ENCODE results near the gene PRDM16. TPM values are rescaled to one million over a fixed set of nuclear protein-coding genes. Genes with fewer than 3 reads are reported as not detected.

PRDM16 gene
- total and polyA plus RNA-seq, 4 donors, result 0.05 to 0.67 (median 0.19) TPM

DNA sequence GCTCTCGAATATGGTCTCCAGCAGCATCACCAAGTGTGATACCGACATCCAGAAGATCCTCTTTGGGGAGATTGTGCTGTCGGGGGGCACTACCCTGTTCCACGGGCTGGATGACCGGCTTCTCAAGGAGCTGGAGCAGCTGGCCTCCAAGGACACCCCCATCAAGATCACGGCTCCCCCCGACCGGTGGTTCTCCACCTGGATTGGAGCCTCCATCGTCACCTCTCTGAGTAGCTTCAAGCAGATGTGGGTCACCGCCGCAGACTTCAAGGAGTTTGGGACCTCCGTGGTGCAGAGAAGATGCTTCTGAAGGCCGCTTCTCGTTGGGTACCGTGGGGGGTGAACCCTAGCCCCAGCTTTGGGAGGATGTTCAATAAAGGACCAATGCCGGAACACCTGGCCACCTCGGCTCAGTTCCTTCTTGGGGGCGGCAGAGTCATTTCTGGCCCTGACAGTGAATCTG lies 46.5 kb upstream of the PRDM16 start:
- Histone ChIP-seq H3K9ac (ENCODE audit: low read depth in 1 of 2, low read length in 2 of 2) (no peak overlapping the region), H3K4me1 (ENCODE audit: control insufficient read depth in 4 of 4, insufficient read depth in 4 of 4, low read length in 3 of 4) (no peaks in the 10 kb centered on the region), H3K27me3 (ENCODE audit: control insufficient read depth in 4 of 4, insufficient read depth in 4 of 4, low read length in 3 of 4) (peaks cover 0 to 2% (median 0%) of the 10 kb centered on the region in 4 donors), H3K36me3 (ENCODE audit: control insufficient read depth in 4 of 4, insufficient read depth in 3 of 4, low read depth in 1 of 4, low read length in 3 of 4) (no peaks in the 10 kb centered on the region), H3K4me3 (ENCODE audit: low read depth in 1 of 3, low read length in 3 of 3) (no peak overlapping the region), H3K9me3 (ENCODE audit: control insufficient read depth in 4 of 4, low read length in 3 of 4) (no peaks in the 10 kb centered on the region), H3K27ac (ENCODE audit: low read depth in 1 of 2, low read length in 2 of 2) (no peak overlapping the region)
- no peak for DNase-seq (ENCODE audit: low spot score)
- WGBS, result 89% methylated on average over 18 of the region's 18 CpGs
- no peak for TF ChIP-seq JUND (IDR thresholded peaks at IDR 0.05)
- TF ChIP-seq EGR1 (IDR thresholded peaks at IDR 0.05; ENCODE audit: low read depth in 2 of 2), result no peak
- no peak for TF ChIP-seq FOXA2 (IDR thresholded peaks at IDR 0.05)
- no peak for TF ChIP-seq GABPA (IDR thresholded peaks at IDR 0.05 in 1 of 2, conservative IDR thresholded peaks at IDR 0.05 in 1 of 2)
- TF ChIP-seq, protein P1, sequence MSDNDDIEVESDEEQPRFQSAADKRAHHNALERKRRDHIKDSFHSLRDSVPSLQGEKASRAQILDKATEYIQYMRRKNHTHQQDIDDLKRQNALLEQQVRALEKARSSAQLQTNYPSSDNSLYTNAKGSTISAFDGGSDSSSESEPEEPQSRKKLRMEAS (IDR thresholded peaks at IDR 0.05), result no peak
- no peak for TF ChIP-seq ZBTB33 (IDR thresholded peaks at IDR 0.05)
- no peak for TF ChIP-seq FOXA1 (IDR thresholded peaks at IDR 0.05)
- no peak for TF ChIP-seq CTCF (IDR thresholded peaks at IDR 0.05; ENCODE audit: low read depth, low read length, missing input control)
- no peak for TF ChIP-seq NR2F2 (IDR thresholded peaks at IDR 0.05)
- no peak for TF ChIP-seq HNF4A (conservative IDR thresholded peaks at IDR 0.05)
- no peak for TF ChIP-seq HNF4G (IDR thresholded peaks at IDR 0.05)
- TF ChIP-seq SP1 (IDR thresholded peaks at IDR 0.05), result no peak
- TF ChIP-seq RAD21 (IDR thresholded peaks at IDR 0.05), result no peak
- TF ChIP-seq, protein P2, sequence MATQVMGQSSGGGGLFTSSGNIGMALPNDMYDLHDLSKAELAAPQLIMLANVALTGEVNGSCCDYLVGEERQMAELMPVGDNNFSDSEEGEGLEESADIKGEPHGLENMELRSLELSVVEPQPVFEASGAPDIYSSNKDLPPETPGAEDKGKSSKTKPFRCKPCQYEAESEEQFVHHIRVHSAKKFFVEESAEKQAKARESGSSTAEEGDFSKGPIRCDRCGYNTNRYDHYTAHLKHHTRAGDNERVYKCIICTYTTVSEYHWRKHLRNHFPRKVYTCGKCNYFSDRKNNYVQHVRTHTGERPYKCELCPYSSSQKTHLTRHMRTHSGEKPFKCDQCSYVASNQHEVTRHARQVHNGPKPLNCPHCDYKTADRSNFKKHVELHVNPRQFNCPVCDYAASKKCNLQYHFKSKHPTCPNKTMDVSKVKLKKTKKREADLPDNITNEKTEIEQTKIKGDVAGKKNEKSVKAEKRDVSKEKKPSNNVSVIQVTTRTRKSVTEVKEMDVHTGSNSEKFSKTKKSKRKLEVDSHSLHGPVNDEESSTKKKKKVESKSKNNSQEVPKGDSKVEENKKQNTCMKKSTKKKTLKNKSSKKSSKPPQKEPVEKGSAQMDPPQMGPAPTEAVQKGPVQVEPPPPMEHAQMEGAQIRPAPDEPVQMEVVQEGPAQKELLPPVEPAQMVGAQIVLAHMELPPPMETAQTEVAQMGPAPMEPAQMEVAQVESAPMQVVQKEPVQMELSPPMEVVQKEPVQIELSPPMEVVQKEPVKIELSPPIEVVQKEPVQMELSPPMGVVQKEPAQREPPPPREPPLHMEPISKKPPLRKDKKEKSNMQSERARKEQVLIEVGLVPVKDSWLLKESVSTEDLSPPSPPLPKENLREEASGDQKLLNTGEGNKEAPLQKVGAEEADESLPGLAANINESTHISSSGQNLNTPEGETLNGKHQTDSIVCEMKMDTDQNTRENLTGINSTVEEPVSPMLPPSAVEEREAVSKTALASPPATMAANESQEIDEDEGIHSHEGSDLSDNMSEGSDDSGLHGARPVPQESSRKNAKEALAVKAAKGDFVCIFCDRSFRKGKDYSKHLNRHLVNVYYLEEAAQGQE (IDR thresholded peaks at IDR 0.05), result no peak
- TF ChIP-seq TAF1 (conservative IDR thresholded peaks at IDR 0.05), result no peak
- TF ChIP-seq YY1 (IDR thresholded peaks at IDR 0.05), result no peak
- TF ChIP-seq RXRA (IDR thresholded peaks at IDR 0.05), result no peak

DNA sequence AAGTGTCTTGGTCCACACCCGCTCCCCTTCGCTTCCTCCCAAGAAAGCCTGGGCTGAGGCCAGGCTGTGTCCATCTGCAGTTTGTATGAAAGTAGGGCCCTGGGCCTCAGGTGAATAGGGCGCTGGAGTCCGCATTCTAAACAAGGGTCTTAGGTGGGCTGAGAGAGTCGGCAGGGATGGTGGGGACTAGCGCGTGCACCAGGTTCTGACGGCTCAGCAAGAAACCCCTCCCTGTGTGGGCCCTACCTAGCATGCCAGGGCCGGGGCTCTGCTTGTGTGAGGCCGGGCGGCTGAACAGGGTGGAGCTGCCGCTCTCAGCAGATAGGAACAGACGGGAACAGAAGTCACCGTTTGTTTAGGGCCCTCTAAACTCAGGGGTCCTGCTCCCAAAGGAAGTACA lies 46.0 kb upstream of the PRDM16 start:
- no peak overlapping the region for H3K4me3 ChIP-seq (ENCODE audit: low read depth in 1 of 3, low read length in 3 of 3)
- no peak overlapping the region for H3K9ac ChIP-seq (ENCODE audit: low read depth in 1 of 2, low read length in 2 of 2)
- H3K4me1 ChIP-seq (ENCODE audit: control insufficient read depth in 4 of 4, insufficient read depth in 4 of 4, low read length in 3 of 4), result no peaks in the 10 kb centered on the region
- no peak for DNase-seq (ENCODE audit: low spot score)
- no peak overlapping the region for H3K27ac ChIP-seq (ENCODE audit: low read depth in 1 of 2, low read length in 2 of 2)
- H3K36me3 ChIP-seq (ENCODE audit: control insufficient read depth in 4 of 4, insufficient read depth in 3 of 4, low read depth in 1 of 4, low read length in 3 of 4), result no peaks in the 10 kb centered on the region
- H3K9me3 ChIP-seq (ENCODE audit: control insufficient read depth in 4 of 4, low read length in 3 of 4), result no peaks in the 10 kb centered on the region
- WGBS, result 66% methylated on average over 14 of the region's 14 CpGs
- H3K27me3 ChIP-seq (ENCODE audit: control insufficient read depth in 4 of 4, insufficient read depth in 4 of 4, low read length in 3 of 4), result peaks cover 0 to 3% (median under 1%) of the 10 kb centered on the region in 4 donors
- no peak for TF ChIP-seq EGR1 (IDR thresholded peaks at IDR 0.05; ENCODE audit: low read depth in 2 of 2)
- TF ChIP-seq RAD21 (IDR thresholded peaks at IDR 0.05), result no peak
- no peak for TF ChIP-seq ZBTB33 (IDR thresholded peaks at IDR 0.05)
- TF ChIP-seq, protein P3, sequence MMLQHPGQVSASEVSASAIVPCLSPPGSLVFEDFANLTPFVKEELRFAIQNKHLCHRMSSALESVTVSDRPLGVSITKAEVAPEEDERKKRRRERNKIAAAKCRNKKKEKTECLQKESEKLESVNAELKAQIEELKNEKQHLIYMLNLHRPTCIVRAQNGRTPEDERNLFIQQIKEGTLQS (IDR thresholded peaks at IDR 0.05), result no peak
- TF ChIP-seq FOXA2 (IDR thresholded peaks at IDR 0.05), result no peak
- no peak for TF ChIP-seq JUND (IDR thresholded peaks at IDR 0.05)
- TF ChIP-seq, protein P1 (IDR thresholded peaks at IDR 0.05), result no peak
- no peak for TF ChIP-seq NR2F2 (IDR thresholded peaks at IDR 0.05)
- TF ChIP-seq GABPA (IDR thresholded peaks at IDR 0.05 in 1 of 2, conservative IDR thresholded peaks at IDR 0.05 in 1 of 2), result no peak
- no peak for TF ChIP-seq SP1 (IDR thresholded peaks at IDR 0.05)
- no peak for TF ChIP-seq HNF4A (conservative IDR thresholded peaks at IDR 0.05)
